GM23248 (cell line): ENCODE data around the gene TEAD3. TPM values are rescaled to one million over a fixed set of nuclear protein-coding genes. Genes with fewer than 3 reads are reported as not detected.
A peak's percentile ranks its signal among the peaks of the same experiment; 100 is the strongest.

ENCODE experiments used
- DNase-seq: peaks from one replicate; pipeline ENCODE4 v3.0.0-alpha.2; 2015
- H2AFZ ChIP-seq: fragments of 200-600 bp; sonication (generic); 2 replicates; pipeline ENCODE4 v1.6.1; 2016; ENCODE audit warnings: antibody characterized with exemption
- H3F3A ChIP-seq: fragments of 200-600 bp; sonication (generic); 2 replicates; pipeline ENCODE4 v1.6.1; 2016; ENCODE audit warnings: mild to moderate bottlenecking, antibody characterized with exemption, mixed run types; ENCODE audit not compliant: insufficient read depth
- H3K27ac ChIP-seq: fragments of 200-600 bp; sonication (generic); 2 replicates; pipeline ENCODE4 v1.5.1; 2016; ENCODE audit warnings: mild to moderate bottlenecking
- H3K27me3 ChIP-seq: fragments of 200-600 bp; sonication (generic); replicated peaks from 2 replicates; pipeline ENCODE4 v1.6.1; 2016; ENCODE audit warnings: mild to moderate bottlenecking; ENCODE audit not compliant: insufficient read depth
- H3K36me3 ChIP-seq: fragments of 200-600 bp; sonication (generic); 2 replicates; pipeline ENCODE4 v1.6.1; 2016; ENCODE audit warnings: low read depth, mild to moderate bottlenecking
- H3K4me1 ChIP-seq: fragments of 200-600 bp; sonication (generic); 2 replicates; pipeline ENCODE4 v1.6.1; 2016; ENCODE audit warnings: mild to moderate bottlenecking; ENCODE audit not compliant: insufficient read depth
- H3K4me2 ChIP-seq: fragments of 200-600 bp; sonication (generic); one replicate; pipeline ENCODE4 v1.6.1; 2016; ENCODE audit warnings: mild to moderate bottlenecking; ENCODE audit not compliant: unreplicated experiment
- H3K4me3 ChIP-seq: fragments of 200-600 bp; sonication (generic); 2 replicates; pipeline ENCODE4 v1.5.1; 2016; ENCODE audit warnings: mild to moderate bottlenecking
- H3K79me2 ChIP-seq: fragments of 200-600 bp; sonication (generic); 2 replicates; pipeline ENCODE4 v1.6.1; 2016; ENCODE audit warnings: mild to moderate bottlenecking; ENCODE audit not compliant: insufficient read depth
- H3K9ac ChIP-seq: fragments of 200-600 bp; sonication (generic); 2 replicates; pipeline ENCODE4 v1.6.1; 2016; ENCODE audit warnings: mild to moderate bottlenecking
- H3K9me2 ChIP-seq: fragments of 200-600 bp; sonication (generic); 2 replicates; pipeline ENCODE4 v1.6.1; 2016; ENCODE audit warnings: mixed run types, mild to moderate bottlenecking, moderate library complexity; ENCODE audit not compliant: insufficient read depth
- H3K9me3 ChIP-seq: fragments of 200-600 bp; sonication (generic); one replicate; pipeline ENCODE4 v1.6.1; 2017; ENCODE audit warnings: low read depth
- H4K20me1 ChIP-seq: fragments of 200-600 bp; sonication (generic); 2 replicates; pipeline ENCODE4 v1.6.0; 2016; ENCODE audit not compliant: insufficient read depth
- EZH2 ChIP-seq: fragments of 200-600 bp; sonication (generic); IDR thresholded peaks from 2 replicates; pipeline ENCODE4 v1.6.1; 2018; ENCODE audit warnings: antibody characterized with exemption, mild to moderate bottlenecking; ENCODE audit not compliant: insufficient read depth, poor library complexity, severe bottlenecking
- EZH2phosphoT487 ChIP-seq: fragments of 200-600 bp; sonication (generic); IDR thresholded peaks from 2 replicates; pipeline ENCODE4 v1.6.1; 2018; ENCODE audit warnings: antibody characterized with exemption, moderate library complexity, mild to moderate bottlenecking, low read depth; ENCODE audit not compliant: insufficient read depth
- WGBS, 2 experiments: methylation state at CpG; one replicate each; pipeline ENCODE4 v1.1.6; 2015 to 2017; ENCODE audit warnings: low lambda C conversion rate in 2 of 2, low coverage in 1 of 2; ENCODE audit errors: missing lambda C conversion rate in 2 of 2; 5-methylcytosine and 5-hydroxymethylcytosine counted together
- in situ Hi-C: fragments of 300-500 bp; cut with MboI; formaldehyde crosslinking; loops from 2 replicates; pipeline ENCODE4 v1.15.0; 2020
- polyA plus RNA-seq: library from polyadenylated mRNA; unstranded; fragments of >200 nt; fragmentation: Nextera tagmentation; extraction: Ambion mirVana; gene quantifications from 2 replicates; pipeline ENCODE4 v1.2.1, GENCODE V29; 2016
- total RNA-seq: library from RNA; depleted of rRNA; stranded (reverse); fragments of >200 nt; shearing (Covaris generic); gene quantifications from 2 replicates; pipeline ENCODE4 v1.2.3, GENCODE V29; 2014

TEAD3 gene
- total and polyA plus RNA-seq, 2 experiments from 2014 or later, result 6.9 to 10.5 TPM

DNA sequence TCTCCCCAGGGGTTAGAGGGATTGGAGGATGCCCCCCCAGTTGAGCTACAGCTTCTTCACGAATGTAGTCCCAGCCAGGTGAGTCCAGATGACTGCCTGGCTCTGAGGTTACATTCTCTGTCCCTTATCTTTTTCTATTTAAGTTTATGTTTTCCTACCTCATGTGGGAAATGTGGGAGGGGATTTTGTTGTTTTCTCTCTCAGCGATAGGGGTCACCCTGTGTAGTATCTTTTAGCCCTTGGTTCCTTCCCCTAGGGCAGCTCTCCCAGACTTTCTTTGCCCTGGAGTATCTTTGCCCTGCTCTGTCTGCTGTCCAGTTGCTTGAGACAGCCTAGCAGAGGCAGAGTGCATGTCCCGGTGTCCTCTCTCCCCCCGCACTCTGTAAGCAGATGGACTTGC is 39.0 kb downstream of the TEAD3 start:
- no peak for DNase-seq
- H3K9me2 ChIP-seq, result no peaks in the 10 kb centered on the region
- no peaks in the 10 kb centered on the region for H3K9me3 ChIP-seq
- no peak overlapping the region for H3K4me2 ChIP-seq
- H2AFZ ChIP-seq, result no peak overlapping the region
- H3K9ac ChIP-seq, result no peak overlapping the region
- no peaks in the 10 kb centered on the region; the same call in 1 of the 2 replicates for H3K36me3 ChIP-seq
- peaks cover 18% of the 10 kb centered on the region for H3K4me1 ChIP-seq
- no peak overlapping the region for H3K4me3 ChIP-seq
- whole genome bisulfite sequencing, 2 experiments, result 82 to 91% methylated on average over 4 of the region's 4 CpGs
- H3F3A ChIP-seq, result peaks cover 10% of the 10 kb centered on the region; the same call in 1 of the 2 replicates
- no peak overlapping the region for H3K27ac ChIP-seq
- no peaks in the 10 kb centered on the region for H4K20me1 ChIP-seq
- H3K27me3 ChIP-seq, result no peaks in the 10 kb centered on the region
- TF ChIP-seq EZH2, result no peak
- no peak for TF ChIP-seq EZH2phosphoT487
- 0 out of 2 replicates have a peak, but pooled peaks cover 9% of the 10 kb centered on the region for H3K79me2 ChIP-seq
- in situ Hi-C loops, result no loop called here

DNA sequence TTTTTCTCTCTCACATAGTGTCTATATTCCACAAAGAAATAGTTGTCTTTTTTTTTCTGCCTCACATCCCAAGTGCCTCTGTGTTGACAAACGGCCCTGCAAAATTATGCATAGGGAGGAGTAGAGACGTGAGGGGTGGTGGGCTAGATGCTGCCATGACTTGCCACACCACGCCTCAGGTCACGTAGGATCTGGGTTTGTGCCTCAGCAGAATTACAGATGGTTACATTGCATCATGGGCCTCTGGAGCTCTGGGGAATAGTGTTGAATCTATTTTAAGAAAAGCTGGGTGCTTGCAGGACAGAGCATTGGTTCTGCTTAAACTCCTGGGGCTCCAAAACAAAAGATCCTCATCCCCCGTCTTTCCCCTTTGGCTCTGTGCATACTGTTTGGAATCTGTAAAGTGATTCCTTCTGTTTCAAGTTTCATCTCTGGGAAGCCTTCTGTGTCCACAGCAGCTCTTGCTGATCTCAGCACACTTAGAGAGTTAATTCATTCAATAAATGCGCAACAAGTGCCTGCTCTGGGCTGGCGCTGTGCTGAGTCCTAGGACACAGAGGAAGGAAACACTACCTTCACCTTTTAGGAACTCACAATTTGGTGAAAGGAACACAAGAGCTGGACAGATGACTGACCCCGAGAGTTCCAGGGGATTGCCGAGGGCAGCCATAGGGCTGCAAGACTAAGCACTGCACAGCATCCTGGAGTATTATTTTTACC is 42.3 kb downstream of the TEAD3 start:
- H3K9me2 ChIP-seq, result no peaks in the 10 kb centered on the region
- no peaks in the 10 kb centered on the region for H4K20me1 ChIP-seq
- H3K4me1 ChIP-seq, result peaks cover 18% of the 10 kb centered on the region
- peak overlapping the region; percentile 38 for H3K4me2 ChIP-seq
- H3K27me3 ChIP-seq, result no peaks in the 10 kb centered on the region
- H3K27ac ChIP-seq, result peak overlapping the region; percentile 39
- no peak for DNase-seq
- H3K79me2 ChIP-seq, result 0 out of 2 replicates have a peak, but pooled peaks cover 9% of the 10 kb centered on the region
- 90 to 92% methylated on average over 9 of the region's 9 CpGs for WGBS, 2 experiments
- H3K9ac ChIP-seq, result no peak overlapping the region
- TF ChIP-seq EZH2phosphoT487, result no peak
- no peak for TF ChIP-seq EZH2
- in situ Hi-C loops, result no loop called here
- no peak overlapping the region for H3K4me3 ChIP-seq
- no peaks in the 10 kb centered on the region for H3K9me3 ChIP-seq
- H3K36me3 ChIP-seq, result no peaks in the 10 kb centered on the region
- H3F3A ChIP-seq, result peaks cover 11% of the 10 kb centered on the region; the same call in 1 of the 2 replicates
- H2AFZ ChIP-seq, result 0 out of 2 replicates have a peak overlapping the region, but pooled peaks have one; percentile 84

- H3K4me2 ChIP-seq, result peak overlapping the region; percentile 90
- in situ Hi-C loops, result no loop called here
- H3K36me3 ChIP-seq, result no peaks in the 10 kb centered on the region
- no peaks in the 10 kb centered on the region for H3K9me3 ChIP-seq
- peaks cover 11% of the 10 kb centered on the region; the same call in 1 of the 2 replicates for H3F3A ChIP-seq
- 7 to 12% methylated on average over 3 of the region's 3 CpGs for WGBS, 2 experiments
- no peaks in the 10 kb centered on the region for H3K27me3 ChIP-seq
- peaks cover 18% of the 10 kb centered on the region for H3K4me1 ChIP-seq
- DNase-seq, result no peak
- 0 out of 2 replicates have a peak, but pooled peaks cover 9% of the 10 kb centered on the region for H3K79me2 ChIP-seq
- peak overlapping the region; percentile 66 for H3K9ac ChIP-seq
- no peak for TF ChIP-seq EZH2phosphoT487
- no peak for TF ChIP-seq EZH2
- peak overlapping the region; percentile 84 for H2AFZ ChIP-seq
- no peaks in the 10 kb centered on the region for H4K20me1 ChIP-seq
- no peaks in the 10 kb centered on the region for H3K9me2 ChIP-seq
- peak overlapping the region; percentile 1; the same call in 1 of the 2 replicates for H3K27ac ChIP-seq
- H3K4me3 ChIP-seq, result peak overlapping the region; percentile 86
Measured at GRCh38 chr6:35453236-35453635, 43.6 kb downstream of the TEAD3 start.

GRCh38 chr6:35452183-35453090 is 44.4 kb downstream of the TEAD3 start, which contains the start of gene FANCE:
FANCE (plus strand) TSS chr6:35452338; CDS start chr6:35452546, 208 bp downstream.
- TF ChIP-seq EZH2, result no peak
- TF ChIP-seq EZH2phosphoT487, result no peak
- in situ Hi-C loops, result no loop called here
- H3K36me3 ChIP-seq, result no peaks in the 10 kb centered on the region
- H3K9me2 ChIP-seq, result no peaks in the 10 kb centered on the region
- 0 out of 2 replicates have a peak, but pooled peaks cover 9% of the 10 kb centered on the region for H3K79me2 ChIP-seq
- no peaks in the 10 kb centered on the region for H3K9me3 ChIP-seq
- H4K20me1 ChIP-seq, result no peaks in the 10 kb centered on the region
- H3F3A ChIP-seq, result peaks cover 11% of the 10 kb centered on the region; the same call in 1 of the 2 replicates
- H3K27me3 ChIP-seq, result no peaks in the 10 kb centered on the region
- peak within 1 kb of the TSS; percentile 66 for H3K9ac ChIP-seq
- 1 to 2% methylated on average over 72 to 73 of the region's 87 CpGs for WGBS, 2 experiments
- peak within 1 kb of the TSS; percentile 84 for H2AFZ ChIP-seq
- peak; percentile 96 for DNase-seq
- peak within 1 kb of the TSS; percentile 90 for H3K4me2 ChIP-seq
- H3K4me1 ChIP-seq, result peaks cover 18% of the 10 kb centered on the region
- peak within 1 kb of the TSS; percentile 86 for H3K4me3 ChIP-seq
- peak within 1 kb of the TSS; percentile 1; the same call in 1 of the 2 replicates for H3K27ac ChIP-seq
